Measurements from ENCODE around the gene ITIH3.

- TF ChIP-seq, protein P1, sequence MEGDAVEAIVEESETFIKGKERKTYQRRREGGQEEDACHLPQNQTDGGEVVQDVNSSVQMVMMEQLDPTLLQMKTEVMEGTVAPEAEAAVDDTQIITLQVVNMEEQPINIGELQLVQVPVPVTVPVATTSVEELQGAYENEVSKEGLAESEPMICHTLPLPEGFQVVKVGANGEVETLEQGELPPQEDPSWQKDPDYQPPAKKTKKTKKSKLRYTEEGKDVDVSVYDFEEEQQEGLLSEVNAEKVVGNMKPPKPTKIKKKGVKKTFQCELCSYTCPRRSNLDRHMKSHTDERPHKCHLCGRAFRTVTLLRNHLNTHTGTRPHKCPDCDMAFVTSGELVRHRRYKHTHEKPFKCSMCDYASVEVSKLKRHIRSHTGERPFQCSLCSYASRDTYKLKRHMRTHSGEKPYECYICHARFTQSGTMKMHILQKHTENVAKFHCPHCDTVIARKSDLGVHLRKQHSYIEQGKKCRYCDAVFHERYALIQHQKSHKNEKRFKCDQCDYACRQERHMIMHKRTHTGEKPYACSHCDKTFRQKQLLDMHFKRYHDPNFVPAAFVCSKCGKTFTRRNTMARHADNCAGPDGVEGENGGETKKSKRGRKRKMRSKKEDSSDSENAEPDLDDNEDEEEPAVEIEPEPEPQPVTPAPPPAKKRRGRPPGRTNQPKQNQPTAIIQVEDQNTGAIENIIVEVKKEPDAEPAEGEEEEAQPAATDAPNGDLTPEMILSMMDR (IDR thresholded peaks at IDR 0.05 in 2 of 3, conservative IDR thresholded peaks at IDR 0.05 in 1 of 3; ENCODE audit: control insufficient read depth in 2 of 3, extremely low read depth in 1 of 3, insufficient read depth in 1 of 3, low read depth in 3 of 3, low read length in 3 of 3), result no peak
- TF ChIP-seq POLR2A (IDR thresholded peaks at IDR 0.05; ENCODE audit: low read depth, low read length) (no peak), TCF12 (IDR thresholded peaks at IDR 0.05; ENCODE audit: low read depth, low read length) (no peak), EZH2 (IDR thresholded peaks at IDR 0.05; ENCODE audit: borderline replicate concordance, control insufficient read depth, low read depth, low read length) (no peak), MAX (IDR thresholded peaks at IDR 0.05; ENCODE audit: low read depth, low read length) (no peak), JUND (IDR thresholded peaks at IDR 0.05; ENCODE audit: low read depth, low read length) (no peak), SIN3A (IDR thresholded peaks at IDR 0.05; ENCODE audit: low read depth, low read length) (no peak), NR2C2 (IDR thresholded peaks at IDR 0.05; ENCODE audit: borderline replicate concordance, control insufficient read depth, insufficient read length, low read depth) (no peak), ZNF274 (IDR thresholded peaks at IDR 0.05; ENCODE audit: insufficient read depth, insufficient read length) (no peak)
Measured at GRCh38 chr3:52790741-52791140, 3.9 kb upstream of the ITIH3 start.
